ENCODE measurements around the gene ABL2.

DNA sequence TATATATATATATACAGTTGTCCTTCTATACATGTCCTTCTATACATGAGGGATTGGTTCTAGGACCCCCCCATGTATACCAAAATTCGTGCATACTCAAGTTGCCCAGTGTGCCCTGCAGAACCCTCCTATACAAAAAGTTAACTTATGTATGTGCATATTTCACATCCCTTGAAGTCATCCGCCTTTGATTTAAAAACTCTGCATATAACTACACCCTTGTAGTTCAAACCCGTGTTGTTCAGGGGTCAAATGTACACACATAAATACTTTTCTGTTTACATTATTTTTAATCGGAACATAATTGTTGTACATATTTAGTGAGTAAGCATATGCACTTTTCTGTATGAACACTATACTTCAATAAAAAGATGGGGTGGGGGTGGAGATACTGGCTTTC, 7.7 kb upstream of the ABL2 start:
- TF ChIP-seq, protein P1, sequence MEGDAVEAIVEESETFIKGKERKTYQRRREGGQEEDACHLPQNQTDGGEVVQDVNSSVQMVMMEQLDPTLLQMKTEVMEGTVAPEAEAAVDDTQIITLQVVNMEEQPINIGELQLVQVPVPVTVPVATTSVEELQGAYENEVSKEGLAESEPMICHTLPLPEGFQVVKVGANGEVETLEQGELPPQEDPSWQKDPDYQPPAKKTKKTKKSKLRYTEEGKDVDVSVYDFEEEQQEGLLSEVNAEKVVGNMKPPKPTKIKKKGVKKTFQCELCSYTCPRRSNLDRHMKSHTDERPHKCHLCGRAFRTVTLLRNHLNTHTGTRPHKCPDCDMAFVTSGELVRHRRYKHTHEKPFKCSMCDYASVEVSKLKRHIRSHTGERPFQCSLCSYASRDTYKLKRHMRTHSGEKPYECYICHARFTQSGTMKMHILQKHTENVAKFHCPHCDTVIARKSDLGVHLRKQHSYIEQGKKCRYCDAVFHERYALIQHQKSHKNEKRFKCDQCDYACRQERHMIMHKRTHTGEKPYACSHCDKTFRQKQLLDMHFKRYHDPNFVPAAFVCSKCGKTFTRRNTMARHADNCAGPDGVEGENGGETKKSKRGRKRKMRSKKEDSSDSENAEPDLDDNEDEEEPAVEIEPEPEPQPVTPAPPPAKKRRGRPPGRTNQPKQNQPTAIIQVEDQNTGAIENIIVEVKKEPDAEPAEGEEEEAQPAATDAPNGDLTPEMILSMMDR (IDR thresholded peaks at IDR 0.05): no peak
- TF ChIP-seq JUN (CRISPR knock-in tag; IDR thresholded peaks at IDR 0.05) (no peak), NFYB (CRISPR knock-in tag; conservative IDR thresholded peaks at IDR 0.05; ENCODE audit: low read depth) (no peak)
- TF ChIP-seq, protein P2, sequence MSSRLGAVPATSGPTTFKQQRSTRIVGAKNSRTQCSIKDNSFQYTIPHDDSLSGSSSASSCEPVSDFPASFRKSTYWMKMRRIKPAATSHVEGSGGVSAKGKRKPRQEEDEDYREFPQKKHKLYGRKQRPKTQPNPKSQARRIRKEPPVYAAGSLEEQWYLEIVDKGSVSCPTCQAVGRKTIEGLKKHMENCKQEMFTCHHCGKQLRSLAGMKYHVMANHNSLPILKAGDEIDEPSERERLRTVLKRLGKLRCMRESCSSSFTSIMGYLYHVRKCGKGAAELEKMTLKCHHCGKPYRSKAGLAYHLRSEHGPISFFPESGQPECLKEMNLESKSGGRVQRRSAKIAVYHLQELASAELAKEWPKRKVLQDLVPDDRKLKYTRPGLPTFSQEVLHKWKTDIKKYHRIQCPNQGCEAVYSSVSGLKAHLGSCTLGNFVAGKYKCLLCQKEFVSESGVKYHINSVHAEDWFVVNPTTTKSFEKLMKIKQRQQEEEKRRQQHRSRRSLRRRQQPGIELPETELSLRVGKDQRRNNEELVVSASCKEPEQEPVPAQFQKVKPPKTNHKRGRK (CRISPR knock-in tag; IDR thresholded peaks at IDR 0.05; ENCODE audit: borderline replicate concordance): no peak
- TF ChIP-seq, protein P3, sequence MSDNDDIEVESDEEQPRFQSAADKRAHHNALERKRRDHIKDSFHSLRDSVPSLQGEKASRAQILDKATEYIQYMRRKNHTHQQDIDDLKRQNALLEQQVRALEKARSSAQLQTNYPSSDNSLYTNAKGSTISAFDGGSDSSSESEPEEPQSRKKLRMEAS (CRISPR knock-in tag; IDR thresholded peaks at IDR 0.05): no peak
- TF ChIP-seq, protein P4, sequence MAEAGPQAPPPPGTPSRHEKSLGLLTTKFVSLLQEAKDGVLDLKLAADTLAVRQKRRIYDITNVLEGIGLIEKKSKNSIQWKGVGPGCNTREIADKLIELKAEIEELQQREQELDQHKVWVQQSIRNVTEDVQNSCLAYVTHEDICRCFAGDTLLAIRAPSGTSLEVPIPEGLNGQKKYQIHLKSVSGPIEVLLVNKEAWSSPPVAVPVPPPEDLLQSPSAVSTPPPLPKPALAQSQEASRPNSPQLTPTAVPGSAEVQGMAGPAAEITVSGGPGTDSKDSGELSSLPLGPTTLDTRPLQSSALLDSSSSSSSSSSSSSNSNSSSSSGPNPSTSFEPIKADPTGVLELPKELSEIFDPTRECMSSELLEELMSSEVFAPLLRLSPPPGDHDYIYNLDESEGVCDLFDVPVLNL (CRISPR knock-in tag; IDR thresholded peaks at IDR 0.05; ENCODE audit: borderline replicate concordance, low read depth): no peak

Data from WTC11 (cell line).